ENCODE data around the gene ABCF1. TPM values are rescaled to one million over a fixed set of nuclear protein-coding genes. Genes with fewer than 3 reads are reported as not detected.

The ABCF1 gene
- total and polyA plus RNA-seq, 9 of the 15 experiments (the other 6 are each of a cell fraction or from before 2014, with no cell fraction given) = 41.6 to 193 (median 102) TPM

DNA sequence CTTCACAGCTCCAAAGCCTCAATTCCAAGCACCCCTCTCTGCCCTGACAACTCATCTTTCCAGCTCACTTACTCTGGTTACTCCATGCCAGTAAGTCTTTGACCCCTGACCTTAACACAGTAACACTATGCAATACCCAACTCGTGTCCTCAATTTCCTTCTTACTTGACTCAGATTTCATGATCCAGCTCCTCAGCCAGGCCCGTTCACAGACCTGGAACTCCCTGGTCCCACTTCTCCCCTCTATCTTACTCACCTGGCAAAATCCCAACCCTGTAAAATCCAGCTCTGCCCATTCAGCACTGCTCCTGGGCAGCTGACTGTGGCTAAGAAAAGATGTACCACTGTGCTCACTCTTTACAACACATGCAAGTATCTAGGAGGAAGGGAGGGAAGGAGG, 22.9 kb upstream of the ABCF1 start:
- H3K27ac ChIP-seq (ENCODE audit: extremely low read depth, low read depth, low read length) = no peak overlapping the region
- H3K36me3 ChIP-seq (ENCODE audit: control insufficient read depth, insufficient read depth, low read length) = peaks cover 85% of the 10 kb centered on the region
- ChIA-PET CTCF (ENCODE audit: low intra/inter-chr PET ratio) (no interaction called here), POLR2A (interaction anchor here (0.6 to 2.4 kb wide), 9 partner anchors 8 to 309 kb away, joined by 3 to 5 read pairs (median 3); partner anchors contain the start of gene ABCF1)
- no peak for DNase-seq (ENCODE audit: extremely low read depth in 1 of 4, low spot score in 3 of 4)
- H2AFZ ChIP-seq (ENCODE audit: low read depth, low read length) = no peak overlapping the region
- no peaks in the 10 kb centered on the region for H3K9me3 ChIP-seq (replicated peaks; ENCODE audit: control insufficient read depth, insufficient read depth, low read depth, low read length)
- no peak overlapping the region for H3K9ac ChIP-seq (ENCODE audit: insufficient read depth in 1 of 2, low read depth in 2 of 2, low read length in 2 of 2)
- in situ Hi-C loops (cut with MboI) = no loop called here
- TF ChIP-seq NR2C1 (IDR thresholded peaks at IDR 0.05) (no peak), NR2C1 (tag; IDR thresholded peaks at IDR 0.05) (0 out of 2 replicates have a peak, but pooled peaks have one; percentile 16)
- TF ChIP-seq, protein P1, sequence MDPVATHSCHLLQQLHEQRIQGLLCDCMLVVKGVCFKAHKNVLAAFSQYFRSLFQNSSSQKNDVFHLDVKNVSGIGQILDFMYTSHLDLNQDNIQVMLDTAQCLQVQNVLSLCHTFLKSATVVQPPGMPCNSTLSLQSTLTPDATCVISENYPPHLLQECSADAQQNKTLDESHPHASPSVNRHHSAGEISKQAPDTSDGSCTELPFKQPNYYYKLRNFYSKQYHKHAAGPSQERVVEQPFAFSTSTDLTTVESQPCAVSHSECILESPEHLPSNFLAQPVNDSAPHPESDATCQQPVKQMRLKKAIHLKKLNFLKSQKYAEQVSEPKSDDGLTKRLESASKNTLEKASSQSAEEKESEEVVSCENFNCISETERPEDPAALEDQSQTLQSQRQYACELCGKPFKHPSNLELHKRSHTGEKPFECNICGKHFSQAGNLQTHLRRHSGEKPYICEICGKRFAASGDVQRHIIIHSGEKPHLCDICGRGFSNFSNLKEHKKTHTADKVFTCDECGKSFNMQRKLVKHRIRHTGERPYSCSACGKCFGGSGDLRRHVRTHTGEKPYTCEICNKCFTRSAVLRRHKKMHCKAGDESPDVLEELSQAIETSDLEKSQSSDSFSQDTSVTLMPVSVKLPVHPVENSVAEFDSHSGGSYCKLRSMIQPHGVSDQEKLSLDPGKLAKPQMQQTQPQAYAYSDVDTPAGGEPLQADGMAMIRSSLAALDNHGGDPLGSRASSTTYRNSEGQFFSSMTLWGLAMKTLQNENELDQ (CRISPR knock-in tag; IDR thresholded peaks at IDR 0.05; ENCODE audit: borderline replicate concordance) = no peak
- no peak overlapping the region for H3K4me3 ChIP-seq
- H3K4me2 ChIP-seq (ENCODE audit: insufficient read depth, low read length) = no peak overlapping the region
- H3K4me1 ChIP-seq (replicated peaks in 1 of 2; ENCODE audit: control insufficient read depth in 2 of 2, insufficient read depth in 2 of 2, low read length in 2 of 2) = peaks cover 0 to 3% of the 10 kb centered on the region in 2 experiments; a peak in 1 of 5 replicates
- ATAC-seq = no peak
- intact Hi-C loops (cut with micrococcal nuclease) = no loop called here
- no TSS peak for BruUV-seq (replicated peaks)
- FAIRE-seq = no peak
- H3K27me3 ChIP-seq (ENCODE audit: control insufficient read depth in 2 of 2, insufficient read depth in 2 of 2, low read length in 2 of 2) = no peaks in the 10 kb centered on the region
- no peaks in the 10 kb centered on the region for H4K20me1 ChIP-seq (replicated peaks; ENCODE audit: control insufficient read depth, insufficient read depth, low read length)
- no peaks in the 10 kb centered on the region for H3K9me1 ChIP-seq (ENCODE audit: control insufficient read depth, insufficient read depth, low read length)
- no peaks in the 10 kb centered on the region for H3K79me2 ChIP-seq (ENCODE audit: control insufficient read depth, insufficient read depth, low read length)
- 58% methylated on average over 2 of the region's 2 CpGs for WGBS (ENCODE audit: insufficient coverage, low coverage, missing lambda C conversion rate)

Measured in K562 (cell line).